A549 (cell line): Measurements from ENCODE around the gene CDH4. TPM values are rescaled to one million over a fixed set of nuclear protein-coding genes. Genes with fewer than 3 reads are reported as not detected.

Experiments
- ATAC-seq, 2 experiments: fragments of 200-7000 bp in 1 of 2; fragments of >200 bp in 1 of 2; cut with Nextera tagmentation in 1 of 2; cut with Tn5 transposase in 1 of 2; 3 replicates each; pipeline versions ENCODE4 v1.8.0 to v1.9.1; 2018 to 2020; ENCODE audit warnings: mild to moderate bottlenecking in 1 of 2, moderate library complexity in 1 of 2
- CTCF ChIA-PET: fragments of 300-600 bp; sonication (Branson Sonifier 250); formaldehyde crosslinking; extraction: SDS; loops from one replicate; lab custom pipeline; 2021; ENCODE audit warnings: antibody characterized with exemption, inconsistent platforms; lab: Yijun Ruan, JAX
- POLR2A ChIA-PET: fragments of 350-600 bp; formaldehyde crosslinking; extraction: SDS; loops from one replicate; lab custom pipeline; 2021; ENCODE audit warnings: antibody characterized with exemption, inconsistent platforms; lab: Yijun Ruan, JAX
- DNase-seq, 2 experiments: peaks; one replicate each; pipeline versions ENCODE4 v3.0.0 to v3.0.0-alpha.2; 2011 to 2016; ENCODE audit warnings: low read depth in 1 of 2, low spot score in 1 of 2
- FAIRE-seq: peaks from 2 replicates; lab custom pipeline; 2011; peaks lifted over from hg19 to GRCh38; lab: Jason Lieb, UNC
- H3K27ac ChIP-seq, 2 experiments: fragments of >200 bp; sonication (Bioruptor Twin); formaldehyde crosslinking; 3 replicates each; pipeline ENCODE4 v1.5.1; 2016 to 2017
- H3K4me1 ChIP-seq: fragments of >200 bp; sonication (Bioruptor Twin); formaldehyde crosslinking; 3 replicates; pipeline ENCODE4 v1.6.1; 2016
- H3K4me2 ChIP-seq: fragments of >200 bp; sonication (Bioruptor Twin); formaldehyde crosslinking; 3 replicates; pipeline ENCODE4 v1.6.1; 2016
- H3K4me3 ChIP-seq: fragments of >200 bp; sonication (Bioruptor Twin); formaldehyde crosslinking; 3 replicates; pipeline ENCODE4 v1.5.1; 2016
- H3K9me3 ChIP-seq: fragments of >200 bp; sonication (Bioruptor Twin); formaldehyde crosslinking; 3 replicates; pipeline ENCODE4 v1.6.1; 2016
- ATOH8 ChIP-seq: fragments of 250-450 bp; sonication (Bioruptor Pico); IDR thresholded peaks from 2 replicates; pipeline ENCODE4 v1.5.0; 2020; ENCODE audit warnings: low read depth, mild to moderate bottlenecking, moderate library complexity
- BCL3 ChIP-seq: fragments of >200 bp; sonication (Bioruptor Twin); formaldehyde crosslinking; IDR thresholded peaks from 3 replicates; pipeline ENCODE4 v1.6.1; 2016
- CHD2 ChIP-seq: fragments of 150-350 bp; IDR thresholded peaks from 2 replicates; pipeline ENCODE4 v1.6.1; 2014; ENCODE audit warnings: low read length; ENCODE audit not compliant: partially characterized antibody
- CTCF ChIP-seq: fragments of >200 bp; sonication (Bioruptor Twin); formaldehyde crosslinking; IDR thresholded peaks from 3 replicates; pipeline ENCODE4 v1.5.1; 2016
- EHMT2 ChIP-seq: fragments of 200-600 bp; sonication (generic); IDR thresholded peaks from 2 replicates; pipeline ENCODE4 v1.6.1; 2016; ENCODE audit warnings: antibody characterized with exemption, low read depth, mild to moderate bottlenecking, moderate library complexity
- GATA3 ChIP-seq: IDR thresholded peaks from 2 replicates; pipeline ENCODE4 v1.6.1; 2012; ENCODE audit warnings: borderline replicate concordance
- HEYL ChIP-seq: fragments of 250-450 bp; sonication (Bioruptor Pico); IDR thresholded peaks from 2 replicates; pipeline ENCODE4 v1.8.0; 2021; ENCODE audit warnings: mild to moderate bottlenecking, moderate library complexity
- HMGXB4 ChIP-seq: fragments of 250-450 bp; sonication (Bioruptor Pico); IDR thresholded peaks from 2 replicates; pipeline ENCODE4 v1.5.0; 2021; ENCODE audit warnings: mild to moderate bottlenecking, moderate library complexity, borderline replicate concordance
- HOXA7 ChIP-seq: fragments of 250-450 bp; sonication (Bioruptor Pico); IDR thresholded peaks from 2 replicates; pipeline ENCODE4 v1.5.0; 2020; ENCODE audit warnings: mild to moderate bottlenecking, moderate library complexity
- KDM1A ChIP-seq: fragments of 200-600 bp; sonication (generic); IDR thresholded peaks from 2 replicates; pipeline ENCODE4 v1.6.1; 2016; ENCODE audit warnings: low read depth, mild to moderate bottlenecking
- RCOR1 ChIP-seq: fragments of 150-350 bp; IDR thresholded peaks from 2 replicates; pipeline ENCODE4 v1.6.1; 2014; ENCODE audit warnings: antibody characterized with exemption, low read length, low read depth
- RFX5 ChIP-seq: fragments of 450-650 bp; IDR thresholded peaks from 2 replicates; pipeline ENCODE4 v1.7.1; 2014; ENCODE audit warnings: antibody characterized with exemption, mild to moderate bottlenecking, moderate library complexity
- RNF2 ChIP-seq: fragments of 200-600 bp; sonication (generic); IDR thresholded peaks from 2 replicates; pipeline ENCODE4 v1.6.1; 2016; ENCODE audit warnings: low read depth, mild to moderate bottlenecking, antibody characterized with exemption, moderate library complexity, borderline replicate concordance
- SMC3 ChIP-seq: fragments of >200 bp; sonication (Bioruptor Twin); formaldehyde crosslinking; IDR thresholded peaks from 3 replicates; pipeline ENCODE4 v1.6.1; 2018; ENCODE audit warnings: inconsistent platforms
- TFCP2L1 ChIP-seq: fragments of 250-450 bp; sonication (Bioruptor Pico); IDR thresholded peaks from 2 replicates; pipeline ENCODE4 v1.5.0; 2021; ENCODE audit warnings: mild to moderate bottlenecking
- ZSCAN20 ChIP-seq: fragments of 250-450 bp; sonication (Bioruptor Pico); IDR thresholded peaks from 2 replicates; pipeline ENCODE4 v1.8.0; 2022; ENCODE audit warnings: mild to moderate bottlenecking, moderate library complexity
- WGBS: methylation state at CpG from one replicate; pipeline ENCODE4 v1.1.6; 2017; ENCODE audit errors: missing lambda C conversion rate; 5-methylcytosine and 5-hydroxymethylcytosine counted together
- polyA plus RNA-seq, 4 experiments: library from polyadenylated mRNA; depleted of rRNA in 3 of 4; stranded (reverse); fragments of >200 nt; fragmentation: RNase III in 1 of 4; extraction: RNeasy Plus Mini Kit Qiagen cat#74134 plus additional on column Dnase treatment in 1 of 4; gene quantifications; 2 replicates in 3 of 4; 3 replicates in 1 of 4; pipeline ENCODE4 v1.2.3, GENCODE V29; 2011 to 2017
- TF ChIP-seq, protein P1 (sequence below): fragments of >200 bp; sonication (Bioruptor Twin); formaldehyde crosslinking; IDR thresholded peaks from 2 replicates; pipeline ENCODE4 v1.6.1; 2016
- TF ChIP-seq, protein P2 (sequence below): IDR thresholded peaks from 2 replicates; pipeline ENCODE4 v1.6.1; 2012

Gene CDH4
- polyA plus RNA-seq, 2 of the 4 experiments (the other 2 are of a cell fraction), result 3.4 to 10.3 TPM

GRCh38 chr20:61391185-61391584, 139.1 kb downstream of the CDH4 start:
- CTCF ChIA-PET, result no interaction called here
- no peak for TF ChIP-seq GATA3
- no peak for TF ChIP-seq HMGXB4 (CRISPR knock-in tag)
- TF ChIP-seq, protein P1, sequence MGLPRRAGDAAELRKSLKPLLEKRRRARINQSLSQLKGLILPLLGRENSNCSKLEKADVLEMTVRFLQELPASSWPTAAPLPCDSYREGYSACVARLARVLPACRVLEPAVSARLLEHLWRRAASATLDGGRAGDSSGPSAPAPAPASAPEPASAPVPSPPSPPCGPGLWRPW, result no peak
- no peak for TF ChIP-seq RFX5
- TF ChIP-seq HOXA7 (CRISPR knock-in tag), result no peak
- no peak for TF ChIP-seq ATOH8 (CRISPR knock-in tag)
- TF ChIP-seq RNF2, result no peak
- no peak for TF ChIP-seq BCL3
- TF ChIP-seq HEYL (CRISPR knock-in tag), result no peak
- TF ChIP-seq ZSCAN20 (CRISPR knock-in tag), result no peak
- TF ChIP-seq CTCF, result no peak
- no peak for TF ChIP-seq CHD2
- no peak for TF ChIP-seq EHMT2
- TF ChIP-seq, protein P2, sequence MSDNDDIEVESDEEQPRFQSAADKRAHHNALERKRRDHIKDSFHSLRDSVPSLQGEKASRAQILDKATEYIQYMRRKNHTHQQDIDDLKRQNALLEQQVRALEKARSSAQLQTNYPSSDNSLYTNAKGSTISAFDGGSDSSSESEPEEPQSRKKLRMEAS, result no peak
- no peak for TF ChIP-seq RCOR1
- no peak for TF ChIP-seq TFCP2L1
- TF ChIP-seq SMC3, result no peak
- TF ChIP-seq, all 56 proteins: peak for 0
- H3K4me2 ChIP-seq, result no peak overlapping the region
- no peak overlapping the region for H3K4me3 ChIP-seq
- H3K27ac ChIP-seq, result peak overlapping the region in 1 of 2 experiments; percentile 16; a peak in 1 of 6 replicates
- H3K4me1 ChIP-seq, result peaks cover 9% of the 10 kb centered on the region; the same call in 1 of the 3 replicates
- ATAC-seq, result no peak
- POLR2A ChIA-PET, result no interaction called here
- DNase-seq, result no peak
- WGBS, result 94% methylated on average over 12 of the region's 12 CpGs
- no peaks in the 10 kb centered on the region for H3K9me3 ChIP-seq
- FAIRE-seq, result no peak

- Histone ChIP-seq H3K9me3 (no peaks in the 10 kb centered on the region), H3K27ac (peak overlapping the region in 1 of 2 experiments; percentile 16; a peak in 1 of 6 replicates), H3K4me2 (no peak overlapping the region), H3K4me3 (no peak overlapping the region), H3K4me1 (peaks cover 9% of the 10 kb centered on the region; the same call in 1 of the 3 replicates)
- 90% methylated on average over 28 of the region's 28 CpGs for whole genome bisulfite sequencing
- POLR2A ChIA-PET, result no interaction called here
- TF ChIP-seq KDM1A (no peak), EHMT2 (no peak)
- CTCF ChIA-PET, result no interaction called here
- FAIRE-seq (no peak), DNase-seq (no peak), ATAC-seq (peak in 1 of 2 experiments; percentile 40; a peak in 3 of 6 replicates)
Observed at GRCh38 chr20:61391812-61392520, 139.9 kb downstream of the CDH4 start.
